ENCODE results near the gene CIPC. TPM values are rescaled to one million over a fixed set of nuclear protein-coding genes. Genes with fewer than 3 reads are reported as not detected.

CIPC gene
- total and polyA plus RNA-seq, 8 donors, result 18.6 to 24.3 (median 21.8) TPM

DNA sequence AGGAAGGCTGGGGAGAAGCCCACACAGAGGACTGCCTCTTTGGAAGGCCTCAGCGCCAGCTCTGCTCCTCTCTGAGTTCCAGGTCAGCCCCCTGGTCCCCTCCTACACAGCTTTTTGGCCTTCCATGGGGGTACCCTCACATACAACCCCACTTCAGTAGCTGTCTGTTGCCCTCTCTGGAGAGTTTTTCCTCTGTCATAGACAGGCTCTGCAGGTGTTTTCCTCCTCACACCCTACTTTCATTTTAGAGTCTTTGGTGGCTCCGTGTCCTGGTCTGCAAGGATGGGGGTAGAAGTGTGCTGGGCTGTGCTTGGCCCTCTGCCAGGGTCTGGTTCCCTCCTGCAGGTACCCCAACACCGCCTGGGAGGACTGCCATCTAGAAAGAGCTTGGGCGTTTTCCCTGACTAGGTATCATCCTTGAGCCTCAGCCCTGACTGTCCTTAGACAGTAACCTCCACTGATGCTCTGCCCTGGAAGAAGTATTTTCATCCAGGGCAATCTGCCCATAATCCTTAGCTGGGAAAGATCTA, 28.5 kb downstream of the CIPC start:
- Histone ChIP-seq H3K27me3 (peaks cover 10 to 74% of the 10 kb centered on the region in 2 donors), H3K4me1 (peaks cover 4 to 31% of the 10 kb centered on the region in 2 donors), H3K36me3 (no peaks in the 10 kb centered on the region), H3K27ac (no peak overlapping the region), H3K9me3 (no peaks in the 10 kb centered on the region), H3K4me3 (no peak overlapping the region)
- TF ChIP-seq, protein P1, sequence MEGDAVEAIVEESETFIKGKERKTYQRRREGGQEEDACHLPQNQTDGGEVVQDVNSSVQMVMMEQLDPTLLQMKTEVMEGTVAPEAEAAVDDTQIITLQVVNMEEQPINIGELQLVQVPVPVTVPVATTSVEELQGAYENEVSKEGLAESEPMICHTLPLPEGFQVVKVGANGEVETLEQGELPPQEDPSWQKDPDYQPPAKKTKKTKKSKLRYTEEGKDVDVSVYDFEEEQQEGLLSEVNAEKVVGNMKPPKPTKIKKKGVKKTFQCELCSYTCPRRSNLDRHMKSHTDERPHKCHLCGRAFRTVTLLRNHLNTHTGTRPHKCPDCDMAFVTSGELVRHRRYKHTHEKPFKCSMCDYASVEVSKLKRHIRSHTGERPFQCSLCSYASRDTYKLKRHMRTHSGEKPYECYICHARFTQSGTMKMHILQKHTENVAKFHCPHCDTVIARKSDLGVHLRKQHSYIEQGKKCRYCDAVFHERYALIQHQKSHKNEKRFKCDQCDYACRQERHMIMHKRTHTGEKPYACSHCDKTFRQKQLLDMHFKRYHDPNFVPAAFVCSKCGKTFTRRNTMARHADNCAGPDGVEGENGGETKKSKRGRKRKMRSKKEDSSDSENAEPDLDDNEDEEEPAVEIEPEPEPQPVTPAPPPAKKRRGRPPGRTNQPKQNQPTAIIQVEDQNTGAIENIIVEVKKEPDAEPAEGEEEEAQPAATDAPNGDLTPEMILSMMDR (IDR thresholded peaks at IDR 0.05), result no peak
- intact Hi-C loops (cut with DNase I), result no loop called here
- no peak for ATAC-seq
- DNase-seq, result no peak

DNA sequence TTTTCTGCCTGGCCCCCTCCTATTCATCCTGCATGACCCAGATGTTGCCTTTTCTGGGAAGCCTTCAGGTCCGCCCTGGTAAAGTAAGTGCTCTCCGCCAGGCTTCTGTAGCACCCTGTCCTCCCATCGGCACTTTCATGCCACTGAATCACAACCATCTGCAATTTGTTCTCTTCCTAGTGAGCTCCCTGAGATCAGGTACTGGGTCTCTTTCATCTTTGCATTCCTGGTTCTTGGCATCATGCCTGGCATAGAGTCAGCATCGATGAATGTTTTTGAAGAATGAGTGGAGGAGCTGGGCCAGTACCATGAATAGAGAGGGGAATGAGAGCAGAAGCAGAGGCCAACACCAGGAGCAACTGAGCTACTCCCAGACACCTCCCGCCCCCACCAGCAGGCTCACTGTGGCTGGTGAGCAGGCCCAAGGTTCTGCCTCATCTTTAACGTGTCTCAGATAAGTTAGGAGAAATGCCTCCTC, 30.4 kb downstream of the CIPC start:
- intact Hi-C loops (cut with DNase I), result no loop called here
- DNase-seq, result no peak
- H3K36me3 ChIP-seq, result no peaks in the 10 kb centered on the region
- TF ChIP-seq, protein P1 (IDR thresholded peaks at IDR 0.05), result no peak
- peaks cover 4 to 22% of the 10 kb centered on the region in 2 donors for H3K4me1 ChIP-seq
- H3K27ac ChIP-seq, result no peak overlapping the region
- no peaks in the 10 kb centered on the region for H3K9me3 ChIP-seq
- no peak for ATAC-seq
- no peak overlapping the region for H3K4me3 ChIP-seq
- peaks cover 10 to 91% of the 10 kb centered on the region in 2 donors for H3K27me3 ChIP-seq

DNA sequence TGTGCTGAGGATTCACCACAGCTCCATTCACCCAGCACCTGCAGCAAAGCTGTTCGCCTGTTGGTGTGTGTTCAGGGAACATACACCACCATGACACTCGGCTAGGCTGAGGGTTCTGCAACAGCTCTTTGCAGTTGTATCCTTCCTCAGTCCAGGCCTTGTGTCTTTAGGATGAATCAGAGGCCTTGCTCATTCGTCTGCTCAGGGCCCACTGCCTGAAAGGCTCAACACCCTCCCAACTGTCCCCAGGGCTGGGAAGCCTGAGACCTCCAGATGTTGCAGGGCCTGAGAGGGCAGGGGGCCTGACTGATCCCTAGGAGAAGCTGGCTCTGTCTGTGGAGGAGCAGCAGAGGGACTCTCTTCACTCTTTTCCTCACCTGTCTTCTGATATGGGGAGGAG, 32.3 kb downstream of the CIPC start:
- TF ChIP-seq, protein P1 (IDR thresholded peaks at IDR 0.05), result no peak
- H3K27me3 ChIP-seq, result peaks cover 6 to 91% of the 10 kb centered on the region in 2 donors
- no peak for DNase-seq
- H3K36me3 ChIP-seq, result no peaks in the 10 kb centered on the region
- H3K4me3 ChIP-seq, result no peak overlapping the region
- no peak for ATAC-seq
- H3K9me3 ChIP-seq, result no peaks in the 10 kb centered on the region
- H3K27ac ChIP-seq, result no peak overlapping the region
- peaks cover under 1 to 2% of the 10 kb centered on the region in 2 donors for H3K4me1 ChIP-seq
- intact Hi-C loops (cut with DNase I), result no loop called here

DNA sequence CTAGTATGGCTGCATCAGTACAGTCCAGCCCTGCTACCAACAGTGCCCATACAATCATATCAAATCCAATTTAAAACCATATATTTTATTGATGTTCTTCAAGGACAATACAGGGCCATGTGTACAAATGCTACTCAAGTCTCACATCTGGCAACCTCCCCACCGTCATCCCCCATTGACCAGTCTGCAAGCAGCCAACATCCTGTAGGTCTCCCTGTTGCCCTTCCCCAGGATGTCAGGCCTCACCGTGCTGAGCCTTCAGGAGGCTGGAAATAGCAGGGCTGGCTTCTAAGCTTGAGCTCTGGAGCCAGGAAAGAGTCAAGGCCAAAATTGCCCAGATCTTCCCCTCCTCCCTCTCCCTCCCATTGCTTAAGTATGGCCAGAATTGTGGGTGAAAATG, 33.1 kb downstream of the CIPC start:
- intact Hi-C loops (cut with DNase I), result no loop called here
- H3K4me3 ChIP-seq, result no peak overlapping the region
- H3K27me3 ChIP-seq, result peaks cover 0 to 91% of the 10 kb centered on the region in 2 donors
- no peaks in the 10 kb centered on the region for H3K4me1 ChIP-seq
- DNase-seq, result no peak
- ATAC-seq, result no peak
- no peak overlapping the region for H3K27ac ChIP-seq
- H3K36me3 ChIP-seq, result no peaks in the 10 kb centered on the region
- H3K9me3 ChIP-seq, result no peaks in the 10 kb centered on the region
- TF ChIP-seq, protein P1 (IDR thresholded peaks at IDR 0.05), result no peak

DNA sequence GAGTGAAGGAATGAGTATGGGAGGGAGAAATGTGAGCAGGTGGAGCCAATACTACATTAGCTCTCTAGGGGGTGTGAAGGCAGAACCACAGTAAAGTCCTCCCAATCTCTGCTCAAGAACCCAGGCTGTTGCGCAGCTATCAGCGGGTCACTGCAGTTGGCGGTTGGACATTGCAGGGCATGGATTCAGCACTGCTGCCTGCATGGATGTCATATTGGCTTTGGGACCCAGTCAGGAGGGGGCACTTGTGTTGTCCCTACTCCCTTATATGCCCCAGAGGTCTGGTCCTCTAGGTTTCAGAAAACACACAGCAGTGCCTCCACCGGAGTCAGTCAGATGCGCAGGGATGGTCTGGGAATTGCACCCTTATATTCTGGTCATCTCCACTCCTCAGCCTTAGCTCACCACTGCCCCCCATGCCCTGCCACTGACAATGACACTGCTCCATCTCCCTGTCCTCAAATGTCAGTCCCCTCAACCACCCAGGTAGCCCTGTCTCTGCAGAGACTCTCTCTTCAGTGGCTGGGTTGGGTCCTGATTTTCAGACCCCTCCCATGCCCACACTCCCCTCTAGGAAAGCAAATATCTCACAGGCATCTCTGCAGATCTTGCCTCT, 33.9 kb downstream of the CIPC start:
- Histone ChIP-seq H3K27ac (no peak overlapping the region), H3K4me3 (no peak overlapping the region), H3K36me3 (no peaks in the 10 kb centered on the region), H3K9me3 (no peaks in the 10 kb centered on the region), H3K27me3 (peaks cover 0 to 91% of the 10 kb centered on the region in 2 donors), H3K4me1 (no peaks in the 10 kb centered on the region)
- no peak for DNase-seq
- TF ChIP-seq, protein P1 (IDR thresholded peaks at IDR 0.05), result no peak
- ATAC-seq, result no peak
- intact Hi-C loops (cut with DNase I), result no loop called here
